WTC11 (cell line): ENCODE data around the gene AKTIP. TPM values are rescaled to one million over a fixed set of nuclear protein-coding genes. Genes with fewer than 3 reads are reported as not detected.

Experiments
- ATAC-seq: fragments of 200-7000 bp; cut with Tn5 transposase; 2 replicates; pipeline ENCODE4 v1.10.0; 2021; ENCODE audit warnings: mild to moderate bottlenecking, moderate library complexity
- CTCF ChIA-PET: fragments of 300-600 bp; sonication (Branson Sonifier 250); formaldehyde crosslinking; loops from one replicate; lab custom pipeline; 2021; ENCODE audit warnings: antibody characterized with exemption; lab: Charles Lee
- POLR2A ChIA-PET: fragments of 350-600 bp; sonication (Branson Sonifier 250); formaldehyde crosslinking; loops from one replicate; lab custom pipeline; 2021; ENCODE audit warnings: antibody characterized with exemption; lab: Charles Lee
- DNase-seq: peaks from one replicate; pipeline ENCODE4 v3.0.0; 2021; ENCODE audit warnings: low spot score
- H3K27ac Mint-ChIP-seq: 2 replicates; pipeline ENCODE4 v1.8.0; 2021; ENCODE audit warnings: mixed read lengths
- H3K27me3 Mint-ChIP-seq: 2 replicates; pipeline ENCODE4 v1.8.0; 2021; ENCODE audit warnings: low read depth, mild to moderate bottlenecking, moderate library complexity, mixed read lengths
- H3K36me3 Mint-ChIP-seq: 2 replicates; pipeline ENCODE4 v1.8.0; 2021; ENCODE audit warnings: mixed read lengths
- H3K4me1 Mint-ChIP-seq: 2 replicates; pipeline ENCODE4 v1.8.0; 2022; ENCODE audit warnings: mixed read lengths
- H3K4me3 Mint-ChIP-seq: 2 replicates; pipeline ENCODE4 v1.8.0; 2021; ENCODE audit warnings: mild to moderate bottlenecking, moderate library complexity, mixed read lengths
- H3K9me3 Mint-ChIP-seq: 2 replicates; pipeline ENCODE4 v1.8.0; 2021; ENCODE audit warnings: mixed read lengths
- AFF4 ChIP-seq: sonication (generic); formaldehyde crosslinking; IDR thresholded peaks from 2 replicates; pipeline ENCODE4 v1.8.1; 2023; ENCODE audit warnings: mild to moderate bottlenecking, missing genetic modification reagents, borderline replicate concordance
- ATF1 ChIP-seq: sonication (generic); formaldehyde crosslinking; IDR thresholded peaks from 2 replicates; pipeline ENCODE4 v1.8.1; 2023; ENCODE audit warnings: mild to moderate bottlenecking, moderate library complexity, missing genetic modification reagents
- ATF6 ChIP-seq: sonication (generic); formaldehyde crosslinking; IDR thresholded peaks from 2 replicates; pipeline ENCODE4 v1.8.1; 2023; ENCODE audit warnings: mild to moderate bottlenecking, missing genetic modification reagents
- CREB1 ChIP-seq: sonication (generic); formaldehyde crosslinking; IDR thresholded peaks from 2 replicates; pipeline ENCODE4 v1.8.0; 2023; ENCODE audit warnings: mild to moderate bottlenecking, missing genetic modification reagents
- E2F1 ChIP-seq: sonication (generic); formaldehyde crosslinking; IDR thresholded peaks from 2 replicates; pipeline ENCODE4 v1.8.0; 2022; ENCODE audit warnings: mild to moderate bottlenecking, missing genetic modification reagents
- FOXJ3 ChIP-seq: sonication (generic); formaldehyde crosslinking; IDR thresholded peaks from 2 replicates; pipeline ENCODE4 v1.9.0; 2021; ENCODE audit warnings: missing genetic modification reagents, mild to moderate bottlenecking, borderline replicate concordance
- FOXP4 ChIP-seq: sonication (generic); formaldehyde crosslinking; IDR thresholded peaks from 2 replicates; pipeline ENCODE4 v1.8.0; 2022; ENCODE audit warnings: mild to moderate bottlenecking, missing genetic modification reagents
- GTF2I ChIP-seq: fragments of 250-450 bp; sonication (Bioruptor Pico); conservative IDR thresholded peaks from 2 replicates; pipeline ENCODE4 v1.4.0; 2021; ENCODE audit warnings: mild to moderate bottlenecking
- KAT7 ChIP-seq: sonication (generic); formaldehyde crosslinking; IDR thresholded peaks from 2 replicates; pipeline ENCODE4 v1.8.1; 2023; ENCODE audit warnings: missing genetic modification reagents, mild to moderate bottlenecking, borderline replicate concordance
- MAX ChIP-seq: sonication (generic); formaldehyde crosslinking; IDR thresholded peaks from 2 replicates; pipeline ENCODE4 v1.8.0; 2022; ENCODE audit warnings: mild to moderate bottlenecking, missing genetic modification reagents
- MXD4 ChIP-seq: fragments of 250-450 bp; sonication (Bioruptor Pico); IDR thresholded peaks from 2 replicates; pipeline ENCODE4 v1.8.0; 2021; ENCODE audit warnings: mild to moderate bottlenecking, moderate library complexity, borderline replicate concordance
- MYBL2 ChIP-seq: sonication (generic); formaldehyde crosslinking; IDR thresholded peaks from 2 replicates; pipeline ENCODE4 v1.8.1; 2023; ENCODE audit warnings: mild to moderate bottlenecking, moderate library complexity, missing genetic modification reagents
- SMAD3 ChIP-seq: sonication (generic); formaldehyde crosslinking; IDR thresholded peaks from 2 replicates; pipeline ENCODE4 v1.8.0; 2022; ENCODE audit warnings: missing genetic modification reagents, mild to moderate bottlenecking, borderline replicate concordance
- SP1 ChIP-seq: sonication (generic); formaldehyde crosslinking; conservative IDR thresholded peaks from 2 replicates; pipeline ENCODE4 v1.8.1; 2022; ENCODE audit warnings: missing genetic modification reagents
- TEAD4 ChIP-seq: sonication (generic); formaldehyde crosslinking; IDR thresholded peaks from 2 replicates; pipeline ENCODE4 v1.8.0; 2022; ENCODE audit warnings: mild to moderate bottlenecking, missing genetic modification reagents
- ZNF121 ChIP-seq: sonication (generic); formaldehyde crosslinking; IDR thresholded peaks from 2 replicates; pipeline ENCODE4 v1.8.0; 2023; ENCODE audit warnings: missing genetic modification reagents
- ZNF232 ChIP-seq: sonication (generic); formaldehyde crosslinking; IDR thresholded peaks from 2 replicates; pipeline ENCODE4 v1.8.0; 2022; ENCODE audit warnings: mild to moderate bottlenecking, missing genetic modification reagents
- ZNF263 ChIP-seq: sonication (generic); formaldehyde crosslinking; IDR thresholded peaks from 2 replicates; pipeline ENCODE4 v1.8.1; 2022; ENCODE audit warnings: low read depth, mild to moderate bottlenecking, moderate library complexity, missing genetic modification reagents
- ZNF317 ChIP-seq: sonication (generic); formaldehyde crosslinking; IDR thresholded peaks from 2 replicates; pipeline ENCODE4 v1.8.1; 2023; ENCODE audit warnings: low read depth, mild to moderate bottlenecking, moderate library complexity, missing genetic modification reagents, borderline replicate concordance
- ZNF396 ChIP-seq: fragments of 250-450 bp; sonication (Bioruptor Pico); IDR thresholded peaks from 2 replicates; pipeline ENCODE4 v1.8.0; 2021; ENCODE audit warnings: mild to moderate bottlenecking, moderate library complexity, borderline replicate concordance
- total RNA-seq: library from RNA; stranded (reverse); gene quantifications from 3 replicates; pipeline ENCODE4 v1.2.3, GENCODE V29; 2021

The AKTIP gene
- total RNA-seq, 1 experiment from 2014 or later, result 19.9 TPM

- CTCF ChIA-PET, result no interaction called here
- Mint-ChIP-seq H3K4me1 (no peaks in the 10 kb centered on the region), H3K27me3 (no peaks in the 10 kb centered on the region), H3K36me3 (no peaks in the 10 kb centered on the region), H3K4me3 (no peak overlapping the region), H3K27ac (no peak overlapping the region), H3K9me3 (peaks cover 4% of the 10 kb centered on the region; the same call in 1 of the 2 replicates)
- DNase-seq (no peak), ATAC-seq (no peak)
- POLR2A ChIA-PET, result no interaction called here
- no peak for TF ChIP-seq SMAD3 (CRISPR knock-in tag)
These were observed 20.3 kb upstream of the AKTIP start for GRCh38 chr16:53523126-53523804.

- ChIA-PET POLR2A (no interaction called here), CTCF (no interaction called here)
- H3K9me3 Mint-ChIP-seq, result peaks cover 7% of the 10 kb centered on the region; the same call in 1 of the 2 replicates
- no peak for DNase-seq
- TF ChIP-seq ATF1 (CRISPR knock-in tag) (no peak), ZNF121 (CRISPR knock-in tag) (peak; percentile 81), E2F1 (CRISPR knock-in tag) (no peak)
- no peaks in the 10 kb centered on the region for H3K27me3 Mint-ChIP-seq
- H3K4me3 Mint-ChIP-seq, result no peak overlapping the region
- no peak overlapping the region for H3K27ac Mint-ChIP-seq
- no peak for ATAC-seq
- H3K36me3 Mint-ChIP-seq, result no peaks in the 10 kb centered on the region
- H3K4me1 Mint-ChIP-seq, result no peaks in the 10 kb centered on the region
These were observed 16.5 kb upstream of the AKTIP start for GRCh38 chr16:53519417-53520091.

GRCh38 chr16:53518550-53519416 is 15.8 kb upstream of the AKTIP start:
- no peak overlapping the region for H3K4me3 Mint-ChIP-seq
- no peak overlapping the region for H3K27ac Mint-ChIP-seq
- H3K27me3 Mint-ChIP-seq, result no peaks in the 10 kb centered on the region
- DNase-seq (no peak), ATAC-seq (no peak)
- ChIA-PET CTCF (no interaction called here), POLR2A (no interaction called here)
- H3K4me1 Mint-ChIP-seq, result no peaks in the 10 kb centered on the region
- peaks cover 7% of the 10 kb centered on the region for H3K36me3 Mint-ChIP-seq
- H3K9me3 Mint-ChIP-seq, result peaks cover 14% of the 10 kb centered on the region
- TF ChIP-seq ZNF232 (CRISPR knock-in tag) (no peak), MAX (CRISPR knock-in tag) (no peak), ATF6 (no peak), GTF2I (no peak), SP1 (no peak), MXD4 (CRISPR knock-in tag) (no peak), ZNF263 (no peak), ZNF396 (CRISPR knock-in tag) (no peak), MYBL2 (no peak), KAT7 (CRISPR knock-in tag) (no peak), SMAD3 (CRISPR knock-in tag) (no peak), FOXP4 (no peak), ZNF317 (CRISPR knock-in tag) (no peak), TEAD4 (CRISPR knock-in tag) (no peak), FOXJ3 (CRISPR knock-in tag) (no peak), CREB1 (no peak), AFF4 (CRISPR knock-in tag) (no peak), ATF1 (CRISPR knock-in tag) (no peak), ZNF121 (CRISPR knock-in tag) (no peak)
